ENCODE results near the gene PKNOX2.

The PKNOX2 gene

DNA sequence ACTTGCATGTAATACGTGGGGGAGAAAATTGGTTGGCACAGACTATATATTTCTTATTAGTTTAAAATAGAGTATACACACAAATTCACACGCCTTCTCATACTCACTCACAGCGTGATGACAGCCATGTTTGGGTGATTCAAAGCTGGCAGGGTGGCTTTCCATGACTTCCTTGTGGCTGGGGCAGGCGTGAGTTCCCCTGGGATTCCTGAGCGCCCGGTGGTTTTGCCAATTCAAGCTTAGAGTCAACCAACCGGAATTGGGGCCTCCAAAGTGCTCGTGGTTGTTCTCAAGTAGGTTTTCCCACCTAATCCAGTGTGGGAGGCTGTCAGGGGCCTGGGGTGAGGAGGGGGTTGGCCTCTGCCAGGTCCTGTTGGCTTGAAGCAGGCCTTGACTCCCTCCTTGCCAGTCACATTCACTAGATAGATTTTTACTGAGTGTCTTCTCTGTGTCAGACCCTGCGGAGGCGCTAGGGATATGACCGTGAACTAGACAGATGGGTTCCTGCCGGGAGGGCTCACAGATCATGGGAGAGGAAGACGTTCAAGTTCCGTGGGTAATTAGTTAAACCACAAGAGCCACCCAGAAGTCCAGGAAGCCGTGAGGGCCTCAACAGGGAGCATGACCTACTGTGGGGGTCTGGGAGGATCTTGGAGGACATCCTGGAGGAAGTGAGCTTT lies 11.5 kb downstream of the PKNOX2 start:
- Histone ChIP-seq H3K4me1 (ENCODE audit: control insufficient read depth, insufficient read depth, low read length) (peaks cover 38% of the 10 kb centered on the region), H3K9ac (ENCODE audit: low read depth, low read length) (no peak overlapping the region), H3K36me3 (ENCODE audit: insufficient read depth, low read length) (no peaks in the 10 kb centered on the region), H3K4me2 (ENCODE audit: low read length) (no peak overlapping the region), H3K27me3 (ENCODE audit: control insufficient read depth, insufficient read depth, low read length) (peaks cover 4% of the 10 kb centered on the region), H3K4me3 (ENCODE audit: low read length) (no peak overlapping the region), H3K9me3 (replicated peaks; ENCODE audit: low read length) (no peaks in the 10 kb centered on the region)

DNA sequence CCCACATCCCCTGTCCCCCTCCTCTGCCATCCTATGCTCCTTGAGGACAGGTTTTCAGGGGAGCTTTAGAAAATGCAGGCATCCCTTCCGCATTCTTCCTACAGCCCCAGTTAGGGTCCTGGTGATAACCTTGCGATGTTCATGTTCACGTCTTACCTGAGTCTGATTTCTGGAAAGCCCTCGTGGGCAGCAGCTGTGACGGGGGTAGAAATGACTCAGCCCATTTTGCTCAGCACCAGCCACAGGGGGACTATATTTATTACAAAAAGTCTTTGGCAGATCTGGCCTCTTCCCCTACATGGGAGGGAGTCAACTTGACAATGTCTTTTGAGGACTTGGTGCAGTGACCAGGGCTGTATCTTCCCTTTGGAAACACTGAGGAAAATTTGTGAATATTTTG lies 12.3 kb downstream of the PKNOX2 start:
- no peak overlapping the region for H3K4me3 ChIP-seq (ENCODE audit: low read length)
- peaks cover 37% of the 10 kb centered on the region for H3K4me1 ChIP-seq (ENCODE audit: control insufficient read depth, insufficient read depth, low read length)
- H3K27me3 ChIP-seq (ENCODE audit: control insufficient read depth, insufficient read depth, low read length) = peaks cover 4% of the 10 kb centered on the region
- H3K9me3 ChIP-seq (replicated peaks; ENCODE audit: low read length) = no peaks in the 10 kb centered on the region
- H3K4me2 ChIP-seq (ENCODE audit: low read length) = no peak overlapping the region
- no peak overlapping the region for H3K9ac ChIP-seq (ENCODE audit: low read depth, low read length)
- no peaks in the 10 kb centered on the region for H3K36me3 ChIP-seq (ENCODE audit: insufficient read depth, low read length)

DNA sequence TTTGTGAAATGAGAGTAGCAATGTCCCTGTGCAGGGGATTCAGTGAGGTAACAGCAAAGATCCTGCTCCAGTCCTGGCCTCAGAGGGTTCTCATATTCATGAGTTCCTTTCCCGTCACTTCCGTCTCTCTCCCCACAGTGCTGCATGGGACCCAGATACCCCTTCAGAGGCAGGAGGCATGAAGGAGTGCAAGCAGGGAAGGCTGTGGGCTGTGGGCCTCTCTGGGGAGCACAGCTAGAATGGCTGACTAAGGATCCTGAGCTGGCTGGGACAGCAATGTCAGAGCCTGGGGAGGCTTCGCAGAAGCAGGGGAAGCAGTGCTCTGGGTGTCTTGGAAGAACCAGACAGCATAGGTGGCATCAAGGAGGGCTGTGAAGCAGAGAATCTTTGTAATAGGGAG lies 13.0 kb downstream of the PKNOX2 start:
- Histone ChIP-seq H3K4me2 (ENCODE audit: low read length) (no peak overlapping the region), H3K4me3 (ENCODE audit: low read length) (no peak overlapping the region), H3K36me3 (ENCODE audit: insufficient read depth, low read length) (no peaks in the 10 kb centered on the region), H3K27me3 (ENCODE audit: control insufficient read depth, insufficient read depth, low read length) (peaks cover 4% of the 10 kb centered on the region), H3K4me1 (ENCODE audit: control insufficient read depth, insufficient read depth, low read length) (peaks cover 37% of the 10 kb centered on the region), H3K9ac (ENCODE audit: low read depth, low read length) (no peak overlapping the region), H3K9me3 (replicated peaks; ENCODE audit: low read length) (no peaks in the 10 kb centered on the region)

DNA sequence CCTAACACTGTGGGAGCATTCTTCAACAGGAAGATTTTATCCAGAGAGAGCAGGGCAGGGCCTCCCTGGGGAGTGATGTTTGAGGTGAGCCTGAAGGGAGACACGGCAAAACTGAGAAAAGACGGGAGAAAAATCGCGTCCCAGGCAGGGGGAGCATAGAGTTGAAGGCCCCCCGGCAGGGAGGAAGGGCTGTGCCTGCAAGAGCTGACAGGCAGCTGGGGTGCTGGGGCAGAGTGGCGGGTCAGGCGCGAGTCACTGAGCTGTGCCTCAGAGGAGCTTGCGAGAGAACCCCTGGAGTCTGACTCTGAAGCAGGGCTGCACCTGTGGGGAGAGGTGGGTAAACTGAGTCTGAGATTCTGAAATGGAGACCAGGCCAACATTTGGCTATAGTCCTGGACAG lies 14.8 kb downstream of the PKNOX2 start:
- H3K4me1 ChIP-seq (ENCODE audit: control insufficient read depth, insufficient read depth, low read length) = peaks cover 37% of the 10 kb centered on the region
- H3K9me3 ChIP-seq (replicated peaks; ENCODE audit: low read length) = no peaks in the 10 kb centered on the region
- no peak overlapping the region for H3K9ac ChIP-seq (ENCODE audit: low read depth, low read length)
- no peak overlapping the region for H3K4me3 ChIP-seq (ENCODE audit: low read length)
- peaks cover 4% of the 10 kb centered on the region for H3K27me3 ChIP-seq (ENCODE audit: control insufficient read depth, insufficient read depth, low read length)
- no peaks in the 10 kb centered on the region for H3K36me3 ChIP-seq (ENCODE audit: insufficient read depth, low read length)
- no peak overlapping the region for H3K4me2 ChIP-seq (ENCODE audit: low read length)

DNA sequence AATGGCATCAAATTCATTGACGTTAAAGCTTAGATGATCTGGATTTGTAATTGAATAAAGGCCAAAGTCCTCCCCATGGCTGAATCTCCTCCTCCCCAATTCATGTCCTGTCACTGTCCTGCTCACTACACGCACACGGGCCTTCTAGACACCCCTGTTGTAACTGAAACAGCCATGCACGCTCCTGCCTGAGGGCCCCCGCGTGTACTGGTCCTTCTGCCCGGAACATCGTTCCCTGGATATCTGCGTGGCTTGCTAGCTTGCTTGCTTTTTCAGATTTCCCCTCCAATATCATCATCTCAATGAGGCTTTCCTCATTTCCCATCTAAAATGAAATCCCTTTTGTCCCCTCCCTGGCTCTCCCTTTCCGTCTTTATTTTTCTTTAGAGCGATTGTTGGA lies 15.3 kb downstream of the PKNOX2 start:
- H3K9me3 ChIP-seq (replicated peaks; ENCODE audit: low read length) = no peaks in the 10 kb centered on the region
- peak overlapping the region; percentile 51 for H3K9ac ChIP-seq (ENCODE audit: low read depth, low read length)
- H3K27me3 ChIP-seq (ENCODE audit: control insufficient read depth, insufficient read depth, low read length) = peaks cover 4% of the 10 kb centered on the region
- H3K4me2 ChIP-seq (ENCODE audit: low read length) = no peak overlapping the region
- H3K36me3 ChIP-seq (ENCODE audit: insufficient read depth, low read length) = no peaks in the 10 kb centered on the region
- peaks cover 37% of the 10 kb centered on the region for H3K4me1 ChIP-seq (ENCODE audit: control insufficient read depth, insufficient read depth, low read length)
- no peak overlapping the region for H3K4me3 ChIP-seq (ENCODE audit: low read length)

DNA sequence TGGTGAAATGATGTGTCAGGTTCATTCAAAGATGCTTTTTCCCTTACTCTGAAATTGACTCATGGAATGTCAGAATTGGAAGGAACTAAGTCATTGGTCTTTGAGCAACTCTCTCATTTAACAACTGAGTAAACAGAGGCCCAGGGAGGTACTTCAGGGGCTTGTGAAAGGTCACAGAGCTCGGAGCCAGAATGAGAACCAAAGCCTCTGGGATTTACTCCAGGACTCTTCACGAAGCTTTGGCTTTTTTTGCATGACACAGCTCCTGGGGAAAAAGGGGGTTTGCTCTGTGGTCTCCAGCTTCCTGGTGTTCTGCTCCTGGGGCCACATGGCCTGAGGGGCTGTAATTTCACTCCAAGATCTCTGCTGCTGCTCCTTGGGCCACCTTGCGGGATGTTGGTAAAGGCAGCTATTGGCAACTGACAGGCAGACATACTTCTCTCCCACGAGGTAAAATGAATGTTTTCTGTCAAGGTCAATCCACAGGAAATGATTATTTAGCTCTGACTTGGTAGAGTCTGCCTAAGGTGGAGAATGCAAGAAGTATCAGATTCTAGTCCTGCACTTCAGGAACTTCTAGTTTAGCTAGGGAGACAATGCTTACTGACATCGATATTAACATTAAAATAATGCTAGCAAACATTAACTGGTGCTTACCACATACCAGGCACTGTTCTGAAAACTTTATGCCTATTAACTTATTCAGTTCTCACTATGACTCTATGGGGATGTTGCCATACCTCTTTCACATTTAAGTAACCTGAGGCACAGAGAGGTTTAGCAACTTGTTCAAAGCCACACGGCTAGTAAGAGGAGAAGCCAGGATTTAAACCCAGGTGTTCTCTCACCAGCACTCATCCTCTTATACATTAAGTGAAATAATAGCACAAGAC lies 16.1 kb downstream of the PKNOX2 start:
- peak overlapping the region; percentile 50 for H3K9ac ChIP-seq (ENCODE audit: low read depth, low read length)
- H3K4me2 ChIP-seq (ENCODE audit: low read length) = peak overlapping the region; percentile 51
- no peaks in the 10 kb centered on the region for H3K36me3 ChIP-seq (ENCODE audit: insufficient read depth, low read length)
- H3K4me3 ChIP-seq (ENCODE audit: low read length) = no peak overlapping the region
- H3K27me3 ChIP-seq (ENCODE audit: control insufficient read depth, insufficient read depth, low read length) = peaks cover 4% of the 10 kb centered on the region
- no peaks in the 10 kb centered on the region for H3K9me3 ChIP-seq (replicated peaks; ENCODE audit: low read length)
- peaks cover 37% of the 10 kb centered on the region for H3K4me1 ChIP-seq (ENCODE audit: control insufficient read depth, insufficient read depth, low read length)

DNA sequence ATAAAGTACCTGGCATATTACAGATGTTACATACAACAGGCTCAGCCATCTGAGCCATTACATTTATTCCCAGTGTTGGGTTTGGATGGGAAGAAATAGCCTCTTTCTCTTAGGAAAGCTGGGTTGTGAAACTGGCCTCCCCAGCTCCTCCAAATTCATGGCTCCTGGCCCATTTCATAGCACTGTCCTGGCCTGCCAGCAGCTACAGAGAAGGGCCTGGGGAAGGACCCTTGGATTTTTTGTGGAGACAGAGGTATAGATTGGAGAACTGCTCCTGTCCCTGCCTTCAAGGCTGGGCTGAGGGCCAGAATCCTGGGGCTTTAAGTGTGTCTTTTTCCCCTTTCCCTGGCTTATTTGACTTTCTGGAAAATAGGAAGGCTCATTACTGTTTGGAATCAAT lies 18.0 kb downstream of the PKNOX2 start:
- Histone ChIP-seq H3K9me3 (replicated peaks; ENCODE audit: low read length) (no peaks in the 10 kb centered on the region), H3K9ac (ENCODE audit: low read depth, low read length) (no peak overlapping the region), H3K27me3 (ENCODE audit: control insufficient read depth, insufficient read depth, low read length) (no peaks in the 10 kb centered on the region), H3K4me1 (ENCODE audit: control insufficient read depth, insufficient read depth, low read length) (peaks cover 21% of the 10 kb centered on the region), H3K4me2 (ENCODE audit: low read length) (no peak overlapping the region), H3K4me3 (ENCODE audit: low read length) (no peak overlapping the region), H3K36me3 (ENCODE audit: insufficient read depth, low read length) (no peaks in the 10 kb centered on the region)

DNA sequence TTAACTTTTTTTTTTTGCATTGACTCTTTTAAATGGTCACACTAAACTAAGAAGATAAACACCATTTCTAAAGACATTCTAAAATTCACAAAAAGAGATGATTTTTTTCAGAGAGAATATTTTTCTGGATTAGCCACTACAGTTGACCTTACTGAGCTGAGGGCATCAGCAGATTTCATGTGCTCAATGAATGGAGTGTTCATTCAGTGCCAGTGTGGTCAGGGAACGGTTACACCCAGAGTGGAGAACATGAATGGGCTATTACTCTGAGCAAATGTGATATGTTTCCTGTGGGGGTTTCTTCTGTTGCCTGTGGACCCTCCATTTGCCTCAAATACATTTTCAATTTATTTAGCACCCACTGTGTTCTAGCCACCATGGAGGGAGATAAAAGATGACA lies 19.1 kb downstream of the PKNOX2 start:
- Histone ChIP-seq H3K9me3 (replicated peaks; ENCODE audit: low read length) (no peaks in the 10 kb centered on the region), H3K27me3 (ENCODE audit: control insufficient read depth, insufficient read depth, low read length) (no peaks in the 10 kb centered on the region), H3K4me1 (ENCODE audit: control insufficient read depth, insufficient read depth, low read length) (peaks cover 21% of the 10 kb centered on the region), H3K9ac (ENCODE audit: low read depth, low read length) (no peak overlapping the region), H3K4me3 (ENCODE audit: low read length) (no peak overlapping the region), H3K4me2 (ENCODE audit: low read length) (no peak overlapping the region), H3K36me3 (ENCODE audit: insufficient read depth, low read length) (no peaks in the 10 kb centered on the region)

DNA sequence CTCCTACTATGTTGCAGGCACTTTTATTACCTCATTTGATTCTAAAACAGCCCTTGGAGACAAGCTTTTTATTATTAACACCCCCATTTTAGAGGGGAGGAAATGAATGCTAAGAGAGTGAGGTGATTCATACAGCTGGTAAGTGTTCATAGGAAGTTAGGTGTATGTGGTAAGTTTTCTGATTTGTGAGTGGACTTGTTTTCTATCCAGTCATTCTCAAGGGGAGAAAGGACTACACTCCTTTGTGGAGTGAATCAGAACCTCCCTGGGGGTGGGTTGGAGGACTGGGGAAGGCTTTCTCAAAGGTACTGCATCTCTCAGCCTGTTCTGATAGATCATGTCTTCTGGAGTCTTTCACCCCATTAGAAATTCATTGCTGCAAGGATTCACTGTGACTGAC lies 23.5 kb downstream of the PKNOX2 start:
- H3K36me3 ChIP-seq (ENCODE audit: insufficient read depth, low read length) = peaks cover 4% of the 10 kb centered on the region
- H3K4me2 ChIP-seq (ENCODE audit: low read length) = no peak overlapping the region
- no peaks in the 10 kb centered on the region for H3K27me3 ChIP-seq (ENCODE audit: control insufficient read depth, insufficient read depth, low read length)
- no peak overlapping the region for H3K4me3 ChIP-seq (ENCODE audit: low read length)
- H3K9ac ChIP-seq (ENCODE audit: low read depth, low read length) = no peak overlapping the region
- no peaks in the 10 kb centered on the region for H3K9me3 ChIP-seq (replicated peaks; ENCODE audit: low read length)
- no peaks in the 10 kb centered on the region for H3K4me1 ChIP-seq (ENCODE audit: control insufficient read depth, insufficient read depth, low read length)

DNA sequence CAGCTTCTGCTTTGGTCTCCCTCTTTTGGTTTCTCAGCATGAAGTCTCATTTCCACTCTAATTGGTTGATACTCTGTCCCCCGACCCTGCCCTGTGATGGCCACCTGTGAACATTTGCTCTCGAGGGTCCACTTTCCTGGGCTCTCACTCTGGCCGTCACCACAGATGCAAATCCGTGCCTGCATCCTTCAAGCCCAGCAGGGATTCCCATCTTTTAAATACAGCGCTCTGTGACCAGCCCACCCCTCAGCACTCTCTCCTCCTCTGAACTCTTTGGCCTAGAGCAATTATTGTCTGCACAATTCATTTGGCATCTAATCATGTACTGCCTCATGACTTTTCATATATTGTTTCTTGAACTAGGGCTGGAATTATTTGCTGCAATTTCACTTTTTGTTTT lies 26.0 kb downstream of the PKNOX2 start:
- Histone ChIP-seq H3K36me3 (ENCODE audit: insufficient read depth, low read length) (peaks cover 4% of the 10 kb centered on the region), H3K4me2 (ENCODE audit: low read length) (no peak overlapping the region), H3K9ac (ENCODE audit: low read depth, low read length) (no peak overlapping the region), H3K4me1 (ENCODE audit: control insufficient read depth, insufficient read depth, low read length) (no peaks in the 10 kb centered on the region), H3K4me3 (ENCODE audit: low read length) (no peak overlapping the region), H3K27me3 (ENCODE audit: control insufficient read depth, insufficient read depth, low read length) (no peaks in the 10 kb centered on the region), H3K9me3 (replicated peaks; ENCODE audit: low read length) (no peaks in the 10 kb centered on the region)

DNA sequence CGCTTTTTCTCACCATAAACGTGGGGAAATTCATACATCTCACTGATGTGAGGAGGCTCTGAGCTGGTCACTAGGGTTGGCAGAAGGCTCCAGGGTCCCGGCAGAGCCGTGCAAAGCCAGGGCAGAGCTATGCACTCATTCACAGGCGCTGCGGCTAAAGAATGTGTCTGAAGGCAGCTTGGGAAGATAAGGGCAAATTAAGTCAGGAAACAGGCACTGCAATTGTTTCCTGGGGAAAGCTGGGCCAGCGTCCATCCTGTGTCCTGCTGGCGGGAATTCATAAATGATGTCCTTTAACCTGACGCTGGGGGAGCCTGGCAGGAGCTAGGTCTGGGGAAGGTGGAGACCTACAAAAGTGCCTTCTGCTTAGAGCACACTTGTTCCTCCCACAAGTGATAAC lies 27.6 kb downstream of the PKNOX2 start:
- Histone ChIP-seq H3K9me3 (replicated peaks; ENCODE audit: low read length) (no peaks in the 10 kb centered on the region), H3K27me3 (ENCODE audit: control insufficient read depth, insufficient read depth, low read length) (no peaks in the 10 kb centered on the region), H3K36me3 (ENCODE audit: insufficient read depth, low read length) (peaks cover 4% of the 10 kb centered on the region), H3K4me1 (ENCODE audit: control insufficient read depth, insufficient read depth, low read length) (no peaks in the 10 kb centered on the region), H3K4me3 (ENCODE audit: low read length) (no peak overlapping the region), H3K4me2 (ENCODE audit: low read length) (no peak overlapping the region), H3K9ac (ENCODE audit: low read depth, low read length) (no peak overlapping the region)

All from skeletal muscle satellite cell (primary cell).